GM19328 (cell line): Measurements from ENCODE around the gene SPATA4.
"Not testable (repeated sequence)": the region's sequence is repeated elsewhere in the genome, so short reads cannot be mapped to it uniquely, and the experiment has no call there.

Source experiments
- ATAC-seq: cut with Tn5 transposase; IDR thresholded peaks from one replicate; pipeline ENCODE4 v1.9.1; 2021; ENCODE audit warnings: mild to moderate bottlenecking, moderate library complexity; ENCODE audit not compliant: unreplicated experiment

Gene SPATA4

DNA sequence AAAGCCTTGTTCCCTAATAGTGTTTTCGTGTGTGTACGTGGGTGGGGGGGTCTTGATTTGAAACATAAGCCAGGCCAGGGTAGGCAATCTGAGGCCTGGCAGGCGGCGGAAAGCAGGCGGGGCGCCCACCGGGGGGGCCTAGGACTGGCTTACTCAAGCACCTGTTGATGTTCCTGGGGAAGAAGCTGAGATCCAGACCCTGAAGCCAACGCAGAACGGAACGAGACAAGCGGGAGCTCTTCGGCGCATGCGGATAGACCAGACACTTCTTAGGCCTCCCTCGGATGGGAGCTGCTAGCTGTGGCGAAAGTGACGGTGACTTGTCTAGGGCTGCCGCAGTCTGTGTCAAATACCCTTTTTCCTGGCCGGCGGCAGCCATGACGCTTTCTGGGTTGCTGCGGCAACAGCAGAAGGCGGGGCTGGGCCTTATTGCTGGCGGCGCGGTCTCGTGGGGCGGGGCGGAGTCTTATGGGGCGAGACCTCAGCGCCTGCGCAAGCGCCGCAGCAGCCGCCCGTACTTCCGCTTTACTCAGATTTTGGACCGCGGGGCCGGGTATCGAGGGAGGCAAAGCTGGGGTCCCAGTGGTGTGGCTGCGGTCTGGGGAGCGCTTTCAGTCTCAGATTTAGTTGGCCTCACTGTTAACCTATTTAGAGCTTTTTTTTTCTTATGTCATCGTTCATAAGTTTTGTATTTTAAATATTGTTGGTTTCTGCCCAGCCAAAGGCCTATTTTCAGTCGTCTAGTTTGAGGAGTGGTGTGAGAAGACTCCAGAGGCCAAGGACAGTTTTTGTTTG, at the start of gene SPATA4:
SPATA4 (minus strand) TSS at position 402 of the 795 bp plus-strand sequence; CDS start at position 379, 23 bp downstream.
- ATAC-seq, result peak; percentile 99

GRCh38 chr4:176242764-176243347, 47.5 kb upstream of the SPATA4 start:
- ATAC-seq, result no peak

- ATAC-seq, result no peak
These were observed 46.3 kb upstream of the SPATA4 start for GRCh38 chr4:176241703-176242102.

DNA sequence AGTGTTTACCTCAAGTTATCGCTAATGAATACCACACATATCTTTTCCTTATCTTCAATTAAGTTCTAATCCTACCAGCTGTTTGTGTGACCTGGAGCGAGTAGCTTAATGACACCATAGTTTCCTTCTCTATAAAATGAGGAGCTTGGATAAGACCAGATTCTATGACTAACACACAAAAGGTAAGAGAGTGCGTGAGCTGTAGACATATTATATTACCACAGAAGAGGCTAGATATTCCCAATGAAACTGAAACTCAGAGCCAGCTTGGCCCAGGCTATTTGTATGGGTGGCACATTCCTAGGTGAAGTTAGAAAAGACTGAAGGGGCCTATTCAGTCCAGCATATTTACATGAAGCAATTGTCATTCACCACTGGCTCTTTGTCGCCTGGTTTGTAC, 43.4 kb upstream of the SPATA4 start:
- no peak for ATAC-seq

GRCh38 chr4:176238157-176238610, 42.8 kb upstream of the SPATA4 start:
- ATAC-seq, result no peak

- ATAC-seq, result no peak
These were observed 41.6 kb upstream of the SPATA4 start for GRCh38 chr4:176236946-176237345.

DNA sequence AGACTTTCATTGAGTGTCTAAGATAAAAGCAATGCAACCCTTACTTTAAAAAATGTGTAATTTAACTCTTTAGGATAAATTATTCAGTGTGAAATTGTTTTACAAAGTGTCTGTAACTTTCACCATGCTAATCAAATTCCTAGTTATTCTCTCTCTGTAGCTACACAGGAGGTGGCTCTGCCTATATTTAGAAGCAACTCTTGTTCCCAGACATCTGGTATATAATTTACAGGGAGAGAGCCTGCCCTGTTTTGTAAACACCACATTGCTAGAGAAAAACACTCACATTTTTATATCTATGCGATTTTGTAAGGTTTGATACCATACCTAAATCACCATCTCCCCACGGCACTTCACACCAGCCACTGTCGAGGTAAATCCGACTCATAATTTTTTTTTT, 35.5 kb upstream of the SPATA4 start:
- ATAC-seq, result no peak

GRCh38 chr4:176229645-176230044, 34.3 kb upstream of the SPATA4 start:
- no peak for ATAC-seq

- no peak for ATAC-seq
These were observed 31.4 kb upstream of the SPATA4 start for GRCh38 chr4:176226736-176227135.

GRCh38 chr4:176223561-176223960, 28.2 kb upstream of the SPATA4 start:
- ATAC-seq, result no peak

DNA sequence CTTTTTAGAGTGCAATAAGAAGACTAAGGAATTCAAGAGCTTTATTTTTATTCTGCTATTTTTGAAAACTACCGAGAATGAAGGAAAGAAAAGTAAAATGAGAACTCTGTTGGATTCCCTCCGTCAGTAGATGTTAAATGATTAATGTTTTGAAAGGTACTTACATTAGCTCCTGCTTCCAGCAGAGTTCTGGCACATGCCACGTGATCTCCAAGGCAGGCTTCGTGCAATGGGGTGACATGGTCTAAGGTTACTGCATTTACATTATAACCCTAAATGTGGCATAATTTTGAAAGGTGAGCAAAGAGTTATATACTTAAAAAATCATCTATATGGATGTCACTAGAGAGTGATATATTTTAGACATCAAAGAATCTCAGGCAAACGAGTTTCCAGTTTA, 26.8 kb upstream of the SPATA4 start:
- ATAC-seq, result no peak

DNA sequence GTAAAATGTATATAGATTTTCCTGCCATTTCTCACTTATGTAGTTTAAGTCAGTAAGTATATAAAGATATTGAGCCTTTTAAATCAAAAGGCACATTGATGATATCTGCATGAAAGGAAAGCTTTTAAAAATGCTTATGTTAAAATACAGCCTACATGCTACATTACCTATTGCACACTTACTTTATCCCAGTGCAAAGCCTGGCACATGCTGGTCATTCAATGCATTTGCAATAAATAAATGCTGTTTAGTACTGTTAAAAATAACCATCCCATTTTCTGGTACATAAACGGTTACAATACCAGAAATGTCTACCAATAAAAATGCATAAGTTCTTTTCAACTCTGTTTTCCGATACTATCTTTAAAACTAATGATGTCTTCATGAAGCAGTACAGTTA, 22.1 kb upstream of the SPATA4 start:
- ATAC-seq, result no peak

GRCh38 chr4:176212351-176212750, 17.0 kb upstream of the SPATA4 start:
- ATAC-seq, result not testable (repeated sequence)

GRCh38 chr4:176210579-176211296, 15.4 kb upstream of the SPATA4 start:
- no peak for ATAC-seq

- ATAC-seq, result no peak
These were observed 14.7 kb upstream of the SPATA4 start for GRCh38 chr4:176210101-176210500.

DNA sequence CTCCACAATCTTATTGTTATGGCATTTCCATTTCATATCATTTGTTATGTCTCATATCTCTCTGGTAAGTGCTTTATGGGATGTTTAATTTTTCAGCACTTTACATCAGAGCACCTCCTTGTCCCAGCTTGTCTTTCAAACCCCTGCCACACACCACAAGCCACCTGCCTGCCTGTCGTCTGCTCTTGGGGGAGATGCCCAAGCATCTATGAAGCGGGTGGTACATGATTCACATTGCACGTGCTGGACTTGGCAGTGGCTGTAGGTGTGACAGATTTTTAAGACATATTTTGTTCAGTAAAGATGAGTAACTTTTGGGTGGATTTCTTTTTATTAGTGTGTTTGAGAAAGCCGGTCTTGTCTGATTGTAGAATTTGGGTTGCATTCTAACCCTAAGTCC, 14.2 kb upstream of the SPATA4 start:
- no peak for ATAC-seq

DNA sequence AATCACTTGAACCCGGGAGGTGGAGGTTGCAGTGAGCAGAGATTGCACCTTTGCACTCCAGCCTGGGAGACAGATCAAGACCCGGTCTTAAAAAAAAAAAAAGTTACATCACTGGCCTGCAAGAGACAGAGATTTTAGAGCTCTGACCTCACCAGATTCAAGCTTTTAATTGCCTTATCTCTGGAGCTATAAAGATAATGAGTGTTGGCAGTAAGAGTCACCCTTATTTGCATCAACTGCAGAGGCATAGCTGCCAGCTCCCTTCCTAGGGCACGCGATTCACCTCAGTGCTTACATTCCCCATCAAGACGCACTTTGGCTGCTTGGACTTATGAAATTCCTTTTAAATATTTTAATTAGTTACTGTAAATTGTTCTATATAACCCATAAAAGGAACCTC, 12.5 kb upstream of the SPATA4 start:
- ATAC-seq, result no peak

GRCh38 chr4:176205299-176205698, 9.9 kb upstream of the SPATA4 start:
- ATAC-seq, result no peak

DNA sequence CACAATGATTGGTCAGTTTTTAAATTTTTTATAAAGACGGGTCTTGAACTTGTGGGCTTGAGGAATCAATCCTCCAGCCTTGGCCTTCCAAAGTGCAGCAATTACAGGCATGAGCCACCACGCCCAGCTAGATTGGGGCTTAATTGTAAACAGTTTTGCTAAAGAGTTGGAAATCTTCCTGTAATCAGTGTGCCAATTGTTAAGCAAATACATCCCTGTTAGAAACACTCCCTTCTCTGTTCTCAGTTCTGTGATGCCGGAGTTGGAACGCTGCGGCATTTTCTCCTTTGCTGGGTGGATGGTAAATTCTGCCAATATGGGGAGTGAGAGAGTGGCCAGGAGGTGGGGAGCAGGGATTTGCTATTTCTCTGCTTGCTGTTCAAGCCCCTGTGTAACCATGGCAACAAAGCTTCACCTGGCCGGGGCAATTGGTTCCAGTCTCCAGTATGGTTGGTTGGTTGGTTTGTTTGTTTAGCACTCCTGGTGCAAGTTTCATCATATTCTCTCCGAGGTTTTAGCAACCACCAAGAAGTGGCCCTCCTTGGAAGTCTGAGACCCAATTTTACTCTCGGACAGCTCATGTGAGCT, 3.0 kb upstream of the SPATA4 start:
- ATAC-seq, result no peak

DNA sequence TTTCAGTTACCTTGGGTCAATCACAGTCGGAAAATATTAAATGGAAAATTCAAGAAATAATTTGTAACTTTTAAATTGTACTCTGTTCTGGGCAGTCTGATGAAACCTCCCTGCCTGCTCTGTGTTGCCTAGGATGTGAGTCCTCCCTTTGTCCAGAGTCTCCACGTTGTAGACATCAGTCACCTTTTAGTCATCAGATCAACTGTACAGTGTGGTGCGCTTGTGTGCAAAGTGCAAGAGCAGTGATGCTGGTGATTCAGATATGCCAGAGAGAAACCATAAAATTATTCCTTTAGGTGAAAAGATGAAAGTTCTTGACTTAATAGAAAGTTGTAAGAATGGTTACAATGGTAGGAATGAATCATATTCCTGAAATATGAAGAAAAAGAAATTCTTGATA, 1.4 kb downstream of the SPATA4 start:
- ATAC-seq, result no peak

DNA sequence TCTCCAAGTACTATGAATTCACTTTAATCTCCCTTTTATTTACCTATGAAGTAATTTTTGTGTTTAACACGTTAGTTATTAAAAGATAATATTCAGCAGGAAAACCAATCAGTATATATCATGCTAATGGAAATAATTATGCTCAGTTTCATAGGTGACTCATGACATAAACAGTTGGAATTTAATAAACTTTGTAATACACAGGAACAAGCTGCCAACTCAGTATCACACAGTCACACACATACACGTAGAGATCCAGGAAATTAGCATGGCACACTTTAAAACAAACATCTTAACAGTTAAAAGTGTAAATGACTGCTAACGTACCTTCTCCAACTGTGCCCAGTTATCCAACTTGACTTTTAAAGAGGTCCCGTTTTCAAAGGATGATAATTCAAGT, 2.3 kb downstream of the SPATA4 start:
- ATAC-seq, result no peak
